DND-41 (cell line): ENCODE results near the gene UBLCP1.

Experiments
- CTCF ChIP-seq: IDR thresholded peaks from 2 replicates; pipeline ENCODE4 v1.5.1; 2012; ENCODE audit warnings: borderline replicate concordance, low read length, moderate library complexity, mild to moderate bottlenecking; ENCODE audit not compliant: poor library complexity, severe bottlenecking; ENCODE audit errors: extremely low read depth
- EZH2 ChIP-seq: IDR thresholded peaks from 3 replicates; pipeline ENCODE4 v1.6.1; 2012; ENCODE audit warnings: borderline replicate concordance, low read depth, mild to moderate bottlenecking, moderate library complexity, low read length, inconsistent platforms; ENCODE audit not compliant: severe bottlenecking

- TF ChIP-seq CTCF (no peak), EZH2 (no peak)
These were observed 48.4 kb upstream of the UBLCP1 start for GRCh38 chr5:159214486-159215271.
